ENCODE data around the gene RORC. TPM values are rescaled to one million over a fixed set of nuclear protein-coding genes. Genes with fewer than 3 reads are reported as not detected.

Gene RORC
- total RNA-seq, 1 experiment from 2014 or later: 1.3 TPM

- Histone ChIP-seq H3K4me1 (ENCODE audit: control insufficient read depth in 1 of 2, insufficient read depth in 2 of 2, low read length in 2 of 2) (no peaks in the 10 kb centered on the region), H3K36me3 (ENCODE audit: control insufficient read depth in 1 of 2, insufficient read depth in 2 of 2, low read length in 2 of 2) (no peaks in the 10 kb centered on the region), H3K9ac (ENCODE audit: low read length) (no peak overlapping the region), H3K27me3 (ENCODE audit: insufficient read depth, low read length) (peaks cover 27% of the 10 kb centered on the region; the same call in 1 of the 2 replicates), H3K4me2 (ENCODE audit: low read length) (no peak overlapping the region), H3K9me3 (ENCODE audit: control insufficient read depth in 1 of 2, insufficient read depth in 1 of 2, low read depth in 1 of 2, low read length in 2 of 2) (no peaks in the 10 kb centered on the region), H3K79me2 (ENCODE audit: insufficient read depth, low read length) (no peaks in the 10 kb centered on the region), H2AFZ (ENCODE audit: low read depth, low read length, poor library complexity, severe bottlenecking) (no peak overlapping the region), H3K27ac (ENCODE audit: low read depth, low read length) (no peak overlapping the region), H3K4me3 (replicated peaks in 1 of 2; ENCODE audit: low read depth in 1 of 2, low read length in 2 of 2) (no peak overlapping the region), H3K9me2 (ENCODE audit: insufficient read depth) (no peaks in the 10 kb centered on the region), H4K20me1 (ENCODE audit: insufficient read depth) (no peaks in the 10 kb centered on the region)
- RAD21 ChIA-PET (ENCODE audit: low non-redundant PET in 1 of 2, low total read pairs in 2 of 2, uncharacterized antibody in 2 of 2, unreplicated experiment in 2 of 2): no interaction called here
- CTCF ChIA-PET: no interaction called here
- DNase-seq (ENCODE audit: low read depth, low spot score) (no peak), ATAC-seq (no peak)
- no TSS peak for BruUV-seq (replicated peaks)
- TF ChIP-seq POLR2AphosphoS5 (IDR thresholded peaks at IDR 0.05; ENCODE audit: low read depth, low read length): no peak
- no peak for TF ChIP-seq JUND (IDR thresholded peaks at IDR 0.05)
- POLR2A ChIA-PET: no interaction called here
- intact Hi-C loops (cut with micrococcal nuclease): no loop called here
Measured at GRCh38 chr1:151807766-151808165, 23.8 kb downstream of the RORC start.

- intact Hi-C loops (cut with micrococcal nuclease): no loop called here
- POLR2A ChIA-PET: no interaction called here
- TF ChIP-seq SRF (IDR thresholded peaks at IDR 0.05; ENCODE audit: low read depth): no peak
- TF ChIP-seq MAX (IDR thresholded peaks at IDR 0.05): no peak
- H3K9me3 ChIP-seq (ENCODE audit: control insufficient read depth in 1 of 2, insufficient read depth in 1 of 2, low read depth in 1 of 2, low read length in 2 of 2): no peaks in the 10 kb centered on the region
- no peak overlapping the region for H3K4me2 ChIP-seq (ENCODE audit: low read length)
- no peak for DNase-seq (ENCODE audit: low read depth, low spot score)
- RAD21 ChIA-PET (ENCODE audit: low non-redundant PET in 1 of 2, low total read pairs in 2 of 2, uncharacterized antibody in 2 of 2, unreplicated experiment in 2 of 2): no interaction called here
- H3K79me2 ChIP-seq (ENCODE audit: insufficient read depth, low read length): no peaks in the 10 kb centered on the region
- no peak overlapping the region for H3K27ac ChIP-seq (ENCODE audit: low read depth, low read length)
- H3K9ac ChIP-seq (ENCODE audit: low read length): no peak overlapping the region
- H3K4me3 ChIP-seq (replicated peaks in 1 of 2; ENCODE audit: low read depth in 1 of 2, low read length in 2 of 2): no peak overlapping the region
- no peaks in the 10 kb centered on the region for H3K9me2 ChIP-seq (ENCODE audit: insufficient read depth)
- CTCF ChIA-PET: no interaction called here
- H2AFZ ChIP-seq (ENCODE audit: low read depth, low read length, poor library complexity, severe bottlenecking): no peak overlapping the region
- no peaks in the 10 kb centered on the region for H4K20me1 ChIP-seq (ENCODE audit: insufficient read depth)
- BruUV-seq (replicated peaks): no TSS peak
- peaks cover 27% of the 10 kb centered on the region; the same call in 1 of the 2 replicates for H3K27me3 ChIP-seq (ENCODE audit: insufficient read depth, low read length)
- H3K4me1 ChIP-seq (ENCODE audit: control insufficient read depth in 1 of 2, insufficient read depth in 2 of 2, low read length in 2 of 2): no peaks in the 10 kb centered on the region
- ATAC-seq: no peak
- H3K36me3 ChIP-seq (ENCODE audit: control insufficient read depth in 1 of 2, insufficient read depth in 2 of 2, low read length in 2 of 2): no peaks in the 10 kb centered on the region
Measured at GRCh38 chr1:151807131-151807530, 24.5 kb downstream of the RORC start.

- H4K20me1 ChIP-seq (ENCODE audit: insufficient read depth): no peaks in the 10 kb centered on the region
- BruUV-seq (replicated peaks): no TSS peak
- no peaks in the 10 kb centered on the region for H3K9me3 ChIP-seq (ENCODE audit: control insufficient read depth in 1 of 2, insufficient read depth in 1 of 2, low read depth in 1 of 2, low read length in 2 of 2)
- ATAC-seq: no peak
- intact Hi-C loops (cut with micrococcal nuclease): no loop called here
- no peaks in the 10 kb centered on the region for H3K9me2 ChIP-seq (ENCODE audit: insufficient read depth)
- H3K27ac ChIP-seq (ENCODE audit: low read depth, low read length): no peak overlapping the region
- no peak overlapping the region for H3K9ac ChIP-seq (ENCODE audit: low read length)
- ChIA-PET POLR2A (no interaction called here), RAD21 (ENCODE audit: low non-redundant PET in 1 of 2, low total read pairs in 2 of 2, uncharacterized antibody in 2 of 2, unreplicated experiment in 2 of 2) (no interaction called here), CTCF (no interaction called here)
- H3K4me3 ChIP-seq (replicated peaks in 1 of 2; ENCODE audit: low read depth in 1 of 2, low read length in 2 of 2): no peak overlapping the region
- H3K79me2 ChIP-seq (ENCODE audit: insufficient read depth, low read length): no peaks in the 10 kb centered on the region
- no peaks in the 10 kb centered on the region for H3K36me3 ChIP-seq (ENCODE audit: control insufficient read depth in 1 of 2, insufficient read depth in 2 of 2, low read length in 2 of 2)
- H2AFZ ChIP-seq (ENCODE audit: low read depth, low read length, poor library complexity, severe bottlenecking): no peak overlapping the region
- no peaks in the 10 kb centered on the region for H3K4me1 ChIP-seq (ENCODE audit: control insufficient read depth in 1 of 2, insufficient read depth in 2 of 2, low read length in 2 of 2)
- DNase-seq (ENCODE audit: low read depth, low spot score): no peak
- no peak overlapping the region for H3K4me2 ChIP-seq (ENCODE audit: low read length)
- peaks cover 27% of the 10 kb centered on the region; the same call in 1 of the 2 replicates for H3K27me3 ChIP-seq (ENCODE audit: insufficient read depth, low read length)
- TF ChIP-seq ELF1 (IDR thresholded peaks at IDR 0.05; ENCODE audit: borderline replicate concordance, low read depth): no peak
- no peak for TF ChIP-seq EGR1 (IDR thresholded peaks at IDR 0.05; ENCODE audit: low read depth)
- TF ChIP-seq TCF7L2 (IDR thresholded peaks at IDR 0.05; ENCODE audit: borderline replicate concordance, extremely low read depth, insufficient read depth, insufficient read length): no peak
- TF ChIP-seq EZH2 (IDR thresholded peaks at IDR 0.05): no peak
- no peak for TF ChIP-seq ZNF274 (IDR thresholded peaks at IDR 0.05; ENCODE audit: low read depth, low read length)
- no peak for TF ChIP-seq ATF3 (IDR thresholded peaks at IDR 0.05)
- TF ChIP-seq JUND (IDR thresholded peaks at IDR 0.05): no peak
- TF ChIP-seq FOSL1 (IDR thresholded peaks at IDR 0.05; ENCODE audit: low read depth): no peak
- TF ChIP-seq CBX3 (IDR thresholded peaks at IDR 0.05; ENCODE audit: low read depth): no peak
- no peak for TF ChIP-seq CEBPB (IDR thresholded peaks at IDR 0.05; ENCODE audit: low read depth)
- TF ChIP-seq YY1 (IDR thresholded peaks at IDR 0.05; ENCODE audit: extremely low read depth, insufficient replicate concordance, low read depth, low read length): no peak
Measured at GRCh38 chr1:151806170-151806569, 25.4 kb downstream of the RORC start.
